GM19324 (cell line): ENCODE measurements around the gene DPP10.

Experiments used
- ATAC-seq: cut with Tn5 transposase; IDR thresholded peaks from one replicate; pipeline ENCODE4 v1.9.1; 2021; ENCODE audit warnings: mild to moderate bottlenecking, moderate library complexity; ENCODE audit not compliant: unreplicated experiment, low FRiP score

Gene DPP10

DNA sequence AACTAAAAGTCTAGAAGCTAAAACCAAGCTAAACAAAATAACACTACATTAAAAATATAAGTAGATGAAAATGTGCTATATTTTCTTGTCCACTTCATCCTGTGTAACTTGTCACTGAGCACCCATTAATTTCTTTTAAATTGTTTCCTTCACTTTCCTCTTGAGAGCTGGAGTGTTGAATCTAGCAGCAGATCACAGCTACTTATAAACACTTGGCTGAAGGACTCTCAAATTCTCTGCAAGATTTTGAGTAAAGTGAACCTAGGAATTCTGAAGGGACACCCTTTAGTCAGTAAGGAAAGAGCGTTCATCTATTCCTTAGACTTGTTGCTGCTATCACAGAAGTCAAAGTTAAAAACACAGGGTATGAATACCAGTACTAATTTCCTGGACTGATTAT is 1163.9 kb downstream of the DPP10 start:
- no peak for ATAC-seq

GRCh38 chr2:115609978-115610377 is 1167.5 kb downstream of the DPP10 start:
- ATAC-seq, result no peak

GRCh38 chr2:115610888-115611287 is 1168.4 kb downstream of the DPP10 start:
- ATAC-seq, result no peak

DNA sequence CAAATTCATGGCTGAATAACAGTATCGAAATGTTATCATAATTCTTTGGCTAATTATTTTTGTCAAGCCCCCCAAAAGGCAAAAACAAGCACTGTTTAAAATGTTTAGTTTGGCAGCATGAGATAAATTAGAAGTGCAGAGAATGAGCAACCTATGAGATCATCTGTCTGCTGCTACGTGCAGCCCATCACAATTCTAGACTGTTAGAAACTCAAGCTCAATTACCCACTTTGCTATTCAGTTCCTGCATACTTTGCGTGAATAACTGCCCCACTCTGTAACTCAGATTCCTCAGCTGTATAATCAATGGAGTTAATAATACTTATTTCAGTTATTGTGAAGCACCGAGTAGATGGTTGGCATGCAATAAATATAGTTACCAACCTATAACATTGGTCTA is 1181.9 kb downstream of the DPP10 start:
- no peak for ATAC-seq

DNA sequence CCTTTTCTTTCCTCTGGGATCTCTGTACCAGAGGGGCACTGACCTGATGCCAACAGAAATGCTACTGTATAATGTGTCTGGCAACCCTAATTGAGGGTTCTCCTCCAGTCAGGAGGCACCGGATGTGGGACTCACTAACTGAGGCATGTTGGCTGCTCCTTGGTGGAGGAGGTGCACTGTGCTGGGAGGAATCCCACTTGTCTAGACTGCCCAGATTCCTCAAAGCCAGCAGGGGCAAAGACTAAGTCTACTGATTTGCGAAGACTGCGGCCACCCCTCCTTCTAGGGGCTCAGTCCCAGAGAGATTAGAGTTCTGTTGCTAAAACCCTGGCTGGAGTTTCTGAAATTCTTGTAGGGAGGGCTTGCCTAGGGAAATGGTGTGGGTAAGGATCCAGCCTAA is 1192.1 kb downstream of the DPP10 start:
- no peak for ATAC-seq

DNA sequence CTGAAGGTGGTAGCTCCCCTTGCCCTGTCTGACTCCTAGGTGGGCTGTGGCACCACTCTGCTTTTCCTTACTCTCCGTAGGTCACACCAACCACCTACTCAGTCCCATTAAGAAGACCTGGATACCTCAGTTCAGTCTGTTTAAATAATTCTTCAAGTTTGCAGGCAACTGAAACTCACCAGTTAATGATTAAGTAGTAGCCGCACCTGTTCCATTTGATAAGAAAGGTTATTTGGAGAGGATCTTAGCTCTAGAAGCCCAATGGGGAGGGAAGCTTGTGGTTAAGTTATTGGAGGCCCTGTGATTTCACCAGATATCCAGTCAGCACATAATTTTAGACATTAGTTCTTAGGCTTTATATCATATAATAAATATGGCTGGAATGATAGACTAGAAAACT is 1193.0 kb downstream of the DPP10 start:
- ATAC-seq, result no peak

DNA sequence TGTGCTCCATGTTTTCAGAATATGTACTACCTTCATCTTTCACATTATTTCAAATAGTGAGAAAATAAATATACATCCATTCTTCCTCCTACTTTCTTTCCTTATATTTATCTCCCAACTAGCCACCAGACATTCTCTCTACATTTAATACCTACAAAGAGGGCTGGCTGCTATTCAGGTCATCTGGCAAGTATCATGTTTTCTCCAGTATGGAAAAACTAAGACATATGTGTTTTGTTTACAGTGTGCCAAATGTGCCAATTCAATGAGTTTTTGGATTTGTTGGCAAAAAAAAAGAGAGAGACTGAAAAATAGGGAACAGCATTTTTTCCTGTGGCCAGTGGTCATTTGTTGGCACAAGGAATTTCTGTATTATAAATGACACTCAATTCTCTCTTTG is 1207.3 kb downstream of the DPP10 start:
- ATAC-seq, result no peak

DNA sequence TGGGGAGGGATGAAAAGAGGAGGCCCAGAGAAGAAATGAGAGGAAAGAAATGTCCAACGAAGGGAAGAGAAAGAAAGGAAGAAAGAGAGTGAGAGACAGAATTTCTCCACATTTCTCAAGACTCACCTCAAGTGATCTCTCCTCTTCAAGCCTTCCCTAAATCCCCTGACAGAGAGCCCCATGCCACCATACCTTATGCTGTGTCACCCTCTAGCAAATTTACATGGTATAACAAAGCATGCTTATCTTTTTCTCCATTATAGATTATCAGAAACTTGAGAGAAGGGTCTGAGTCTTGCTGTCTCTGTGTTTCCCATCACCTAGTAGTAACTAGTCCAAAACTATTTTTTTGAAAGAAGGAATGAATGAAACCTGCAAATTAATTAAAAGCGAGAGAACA is 1208.4 kb downstream of the DPP10 start:
- no peak for ATAC-seq

GRCh38 chr2:115652652-115653051 is 1210.2 kb downstream of the DPP10 start:
- no peak for ATAC-seq

GRCh38 chr2:115654362-115654761 is 1211.9 kb downstream of the DPP10 start:
- ATAC-seq, result no peak

DNA sequence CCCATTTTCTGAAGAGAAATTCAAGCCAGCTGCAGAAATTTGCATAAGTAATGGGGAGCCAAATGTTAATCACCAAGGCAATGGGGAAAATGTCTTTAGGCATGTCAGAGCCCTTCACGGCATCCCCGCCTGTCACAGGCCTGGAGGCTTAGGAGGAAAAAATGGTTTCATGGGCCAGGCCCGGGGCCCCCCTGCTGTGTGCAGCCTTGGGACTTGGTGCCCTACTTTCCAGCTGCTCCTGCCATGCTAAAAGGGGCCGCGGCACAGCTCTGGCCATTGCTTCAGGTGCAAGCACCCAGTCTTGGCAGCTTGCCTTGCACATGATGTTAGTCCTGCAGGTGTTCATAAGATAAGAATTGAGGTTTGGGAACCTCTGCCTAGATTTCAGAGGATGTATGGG is 1235.7 kb downstream of the DPP10 start:
- ATAC-seq, result no peak

GRCh38 chr2:115684345-115684744 is 1241.9 kb downstream of the DPP10 start:
- ATAC-seq, result no peak

DNA sequence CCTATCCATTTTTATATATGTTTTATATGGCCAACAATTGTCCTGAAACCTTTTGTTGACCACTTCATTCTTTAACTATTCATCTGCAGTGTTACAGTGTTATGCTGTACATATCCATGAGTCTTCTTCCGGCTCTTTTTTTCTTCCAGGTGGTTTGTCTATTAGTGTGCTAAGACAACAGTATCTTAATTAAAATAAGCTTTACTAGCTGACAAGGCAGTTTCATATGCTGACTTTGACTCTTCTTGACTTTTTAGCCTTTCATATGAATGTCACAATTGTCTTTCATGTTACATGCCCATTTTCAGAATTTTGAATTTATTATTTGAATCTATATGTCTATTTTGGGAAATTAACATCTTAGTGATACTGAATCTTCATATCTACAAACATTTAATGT is 1249.0 kb downstream of the DPP10 start:
- no peak for ATAC-seq

- no peak for ATAC-seq
Observed at GRCh38 chr2:115694651-115695050, 1252.2 kb downstream of the DPP10 start.

DNA sequence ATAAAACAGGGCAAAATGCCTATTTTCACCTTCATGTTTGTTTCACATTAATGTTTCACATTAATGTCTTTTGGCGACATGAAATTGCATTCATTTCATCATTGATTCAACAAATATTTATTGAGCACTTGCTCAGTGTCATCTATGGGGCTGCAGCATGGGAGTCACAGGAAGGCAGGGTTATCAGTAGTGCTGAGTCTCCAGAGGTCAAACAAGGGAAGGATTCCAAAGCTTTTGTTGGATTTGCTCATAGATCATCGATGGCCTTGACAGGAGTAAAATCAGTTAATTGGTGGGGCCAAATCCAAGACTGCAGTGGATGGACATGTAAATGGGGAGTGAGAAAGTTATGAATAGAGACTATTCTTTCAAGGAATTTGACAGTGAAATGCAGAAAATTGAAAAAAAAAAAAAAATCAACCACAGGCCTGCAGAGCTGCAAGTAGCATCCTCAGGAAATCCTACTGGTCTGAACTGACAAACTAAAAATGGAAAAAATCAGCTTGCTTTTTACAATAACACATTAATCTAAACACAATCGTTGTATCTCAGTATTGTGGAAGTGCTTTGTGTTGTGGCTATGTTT is 1290.8 kb downstream of the DPP10 start:
- no peak for ATAC-seq

- ATAC-seq, result no peak
Observed at GRCh38 chr2:115738111-115738510, 1295.7 kb downstream of the DPP10 start.

GRCh38 chr2:115739574-115739973 is 1297.1 kb downstream of the DPP10 start:
- no peak for ATAC-seq

- no peak for ATAC-seq
Observed at GRCh38 chr2:115746151-115746550, 1303.7 kb downstream of the DPP10 start.

DNA sequence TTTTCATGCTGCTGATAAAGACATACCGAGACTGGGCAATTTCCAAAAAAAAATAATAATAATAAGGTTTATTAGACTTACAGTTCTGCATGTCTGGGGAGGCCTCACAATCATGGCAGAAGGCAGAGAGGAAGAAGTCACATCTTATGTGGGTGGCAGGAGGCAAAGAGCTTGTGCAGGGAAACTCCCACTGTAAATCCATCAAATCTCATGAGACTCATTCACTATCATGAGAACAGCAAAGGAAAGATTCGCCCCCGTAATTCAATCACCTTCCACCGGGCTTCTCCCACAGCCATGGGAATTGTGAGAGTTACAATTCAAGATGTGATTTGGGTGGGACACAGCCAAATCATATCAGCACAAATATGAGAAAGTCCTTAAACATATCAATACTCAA is 1314.8 kb downstream of the DPP10 start:
- ATAC-seq, result no peak

DNA sequence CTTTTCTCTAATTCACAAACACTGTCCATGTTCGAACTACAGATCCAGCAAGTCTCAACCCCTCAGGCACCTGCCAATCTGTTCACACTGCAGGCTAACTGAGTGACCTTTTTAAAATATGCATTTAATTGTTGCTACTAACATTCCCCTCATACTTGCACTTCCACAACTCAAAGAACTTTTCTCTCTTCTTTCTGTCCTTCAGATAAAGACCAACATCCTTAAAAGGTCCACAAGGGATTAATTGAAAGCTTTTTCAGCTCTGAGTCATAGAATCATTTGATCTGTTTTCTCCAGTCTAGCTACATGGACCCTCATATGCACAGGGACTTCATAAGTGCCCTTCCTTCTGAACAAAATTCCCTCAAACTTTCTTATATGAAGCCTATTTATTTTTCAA is 1321.2 kb downstream of the DPP10 start:
- ATAC-seq, result no peak

DNA sequence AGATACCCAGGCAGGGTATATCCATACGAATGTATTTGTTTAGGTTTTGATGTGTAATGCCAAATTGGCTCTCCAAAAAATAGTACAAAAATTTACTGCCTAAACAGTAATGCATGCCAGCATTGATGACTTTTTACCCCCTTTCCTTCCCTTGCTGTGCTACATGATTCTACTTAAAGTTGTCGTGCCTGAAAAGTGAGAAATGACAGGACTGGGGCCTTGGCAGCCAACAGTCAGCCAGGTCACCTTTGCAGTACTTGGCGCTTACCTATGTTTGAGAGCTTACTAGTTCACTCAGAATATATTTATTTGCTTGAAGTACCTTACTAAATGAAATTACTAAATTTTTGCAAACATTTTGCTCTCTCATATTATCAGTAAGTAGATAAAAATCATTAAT is 1329.1 kb downstream of the DPP10 start:
- no peak for ATAC-seq

DNA sequence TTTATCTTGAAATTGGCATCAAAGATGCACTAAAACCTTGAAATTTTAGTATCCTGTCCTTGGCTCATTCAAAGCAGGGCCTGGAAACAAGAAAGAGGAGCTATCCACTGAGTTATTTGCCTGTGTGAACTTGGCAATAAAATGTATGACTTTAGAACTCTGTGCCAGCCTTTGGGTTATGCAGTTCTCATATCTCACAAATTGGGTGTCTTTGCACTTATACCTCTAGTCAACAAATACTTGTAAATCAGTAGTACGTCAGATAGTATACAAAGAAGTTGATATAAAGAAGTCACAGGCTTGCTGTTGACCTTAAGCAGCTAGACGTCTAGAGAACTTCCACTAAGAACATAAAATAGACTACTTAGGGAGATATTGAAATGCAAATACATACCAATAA is 1331.9 kb downstream of the DPP10 start:
- ATAC-seq, result no peak

- ATAC-seq, result no peak
Observed at GRCh38 chr2:115779085-115779632, 1336.7 kb downstream of the DPP10 start.
